ENCODE results near the gene STC2. TPM values are rescaled to one million over a fixed set of nuclear protein-coding genes. Genes with fewer than 3 reads are reported as not detected.

STC2 gene
- polyA plus RNA-seq, 2 of the 4 experiments (the other 2 are of a cell fraction): 45.2 to 46.1 TPM

DNA sequence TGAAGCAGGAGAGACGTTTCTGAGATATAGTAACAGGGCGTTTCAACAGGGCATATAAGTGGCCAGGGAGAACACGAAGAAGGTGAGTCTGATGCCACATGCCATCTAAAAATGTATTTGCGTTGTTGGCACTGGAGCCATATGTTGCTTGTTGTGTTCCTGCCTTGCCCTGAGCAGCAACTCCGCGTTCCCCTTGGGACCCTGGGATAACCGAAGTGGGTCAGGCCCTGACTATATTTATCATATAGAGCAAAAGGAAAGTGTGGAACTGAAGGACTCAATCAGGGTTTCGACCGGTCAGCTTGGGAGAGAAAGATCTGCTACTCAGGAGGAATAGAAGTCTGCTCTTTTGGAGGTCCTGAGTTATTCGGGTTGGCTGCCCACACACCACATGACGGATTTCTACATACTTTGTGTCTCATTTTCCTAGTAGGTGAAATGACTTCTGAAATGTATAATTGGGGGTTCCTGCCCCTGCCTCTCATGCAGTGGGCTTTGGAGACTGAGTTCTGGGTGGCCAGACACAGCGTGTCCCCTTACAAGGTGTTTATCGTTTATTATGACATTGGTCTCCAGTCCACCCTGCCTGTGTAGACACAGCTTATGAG is 3.0 kb downstream of the STC2 start:
- H3K9me3 ChIP-seq: no peaks in the 10 kb centered on the region
- no peak overlapping the region for H3K27ac ChIP-seq
- DNase-seq (ENCODE audit: low read depth in 1 of 2, low spot score in 1 of 2) (no peak), FAIRE-seq (no peak), ATAC-seq (no peak)
- ChIA-PET POLR2A (no interaction called here), CTCF (interaction anchor here (0.8 to 9.5 kb wide), 2 partner anchors 28 to 248 kb away, joined by 3 to 129 read pairs; no protein-coding TSS in a partner anchor)
- peak overlapping the region; percentile 87; the same call in 1 of the 3 replicates for H3K4me3 ChIP-seq
- no peak for TF ChIP-seq RAD21 (conservative IDR thresholded peaks at IDR 0.05 in 1 of 2, IDR thresholded peaks at IDR 0.05 in 1 of 2)
- no peak for TF ChIP-seq ESRRA (IDR thresholded peaks at IDR 0.05; ENCODE audit: borderline replicate concordance, low read length)
- TF ChIP-seq, protein P1, sequence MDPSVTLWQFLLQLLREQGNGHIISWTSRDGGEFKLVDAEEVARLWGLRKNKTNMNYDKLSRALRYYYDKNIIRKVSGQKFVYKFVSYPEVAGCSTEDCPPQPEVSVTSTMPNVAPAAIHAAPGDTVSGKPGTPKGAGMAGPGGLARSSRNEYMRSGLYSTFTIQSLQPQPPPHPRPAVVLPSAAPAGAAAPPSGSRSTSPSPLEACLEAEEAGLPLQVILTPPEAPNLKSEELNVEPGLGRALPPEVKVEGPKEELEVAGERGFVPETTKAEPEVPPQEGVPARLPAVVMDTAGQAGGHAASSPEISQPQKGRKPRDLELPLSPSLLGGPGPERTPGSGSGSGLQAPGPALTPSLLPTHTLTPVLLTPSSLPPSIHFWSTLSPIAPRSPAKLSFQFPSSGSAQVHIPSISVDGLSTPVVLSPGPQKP (IDR thresholded peaks at IDR 0.05; ENCODE audit: low read depth, low read length): no peak
- no peak for TF ChIP-seq EHMT2 (IDR thresholded peaks at IDR 0.05; ENCODE audit: low read depth)
- TF ChIP-seq, protein P2, sequence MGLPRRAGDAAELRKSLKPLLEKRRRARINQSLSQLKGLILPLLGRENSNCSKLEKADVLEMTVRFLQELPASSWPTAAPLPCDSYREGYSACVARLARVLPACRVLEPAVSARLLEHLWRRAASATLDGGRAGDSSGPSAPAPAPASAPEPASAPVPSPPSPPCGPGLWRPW (IDR thresholded peaks at IDR 0.05): no peak
- no peak for TF ChIP-seq ZNF302 (CRISPR knock-in tag; IDR thresholded peaks at IDR 0.05)
- TF ChIP-seq MAFK (IDR thresholded peaks at IDR 0.05; ENCODE audit: partially characterized antibody): no peak
- TF ChIP-seq, protein P3, sequence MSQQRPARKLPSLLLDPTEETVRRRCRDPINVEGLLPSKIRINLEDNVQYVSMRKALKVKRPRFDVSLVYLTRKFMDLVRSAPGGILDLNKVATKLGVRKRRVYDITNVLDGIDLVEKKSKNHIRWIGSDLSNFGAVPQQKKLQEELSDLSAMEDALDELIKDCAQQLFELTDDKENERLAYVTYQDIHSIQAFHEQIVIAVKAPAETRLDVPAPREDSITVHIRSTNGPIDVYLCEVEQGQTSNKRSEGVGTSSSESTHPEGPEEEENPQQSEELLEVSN (IDR thresholded peaks at IDR 0.05; ENCODE audit: borderline replicate concordance, low read depth): no peak
- TF ChIP-seq NFE2L2 (conservative IDR thresholded peaks at IDR 0.05; ENCODE audit: low read length): no peak
- TF ChIP-seq JUNB (IDR thresholded peaks at IDR 0.05): no peak
- TF ChIP-seq, protein P4, sequence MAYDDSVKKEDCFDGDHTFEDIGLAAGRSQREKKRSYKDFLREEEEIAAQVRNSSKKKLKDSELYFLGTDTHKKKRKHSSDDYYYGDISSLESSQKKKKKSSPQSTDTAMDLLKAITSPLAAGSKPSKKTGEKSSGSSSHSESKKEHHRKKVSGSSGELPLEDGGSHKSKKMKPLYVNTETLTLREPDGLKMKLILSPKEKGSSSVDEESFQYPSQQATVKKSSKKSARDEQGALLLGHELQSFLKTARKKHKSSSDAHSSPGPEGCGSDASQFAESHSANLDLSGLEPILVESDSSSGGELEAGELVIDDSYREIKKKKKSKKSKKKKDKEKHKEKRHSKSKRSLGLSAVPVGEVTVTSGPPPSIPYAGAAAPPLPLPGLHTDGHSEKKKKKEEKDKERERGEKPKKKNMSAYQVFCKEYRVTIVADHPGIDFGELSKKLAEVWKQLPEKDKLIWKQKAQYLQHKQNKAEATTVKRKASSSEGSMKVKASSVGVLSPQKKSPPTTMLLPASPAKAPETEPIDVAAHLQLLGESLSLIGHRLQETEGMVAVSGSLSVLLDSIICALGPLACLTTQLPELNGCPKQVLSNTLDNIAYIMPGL (CRISPR knock-in tag; IDR thresholded peaks at IDR 0.05; ENCODE audit: borderline replicate concordance): no peak
- no peak for TF ChIP-seq SREBF2 (IDR thresholded peaks at IDR 0.05)
- no peak for TF ChIP-seq FOSB (CRISPR knock-in tag; IDR thresholded peaks at IDR 0.05)
- TF ChIP-seq MYC (IDR thresholded peaks at IDR 0.05; ENCODE audit: borderline replicate concordance, low read length): no peak
- WGBS (ENCODE audit: missing lambda C conversion rate): 91% methylated on average over 13 of the region's 13 CpGs
- peaks cover 13% of the 10 kb centered on the region for H3K4me1 ChIP-seq
- H3K4me2 ChIP-seq: peak overlapping the region; percentile 86

DNA sequence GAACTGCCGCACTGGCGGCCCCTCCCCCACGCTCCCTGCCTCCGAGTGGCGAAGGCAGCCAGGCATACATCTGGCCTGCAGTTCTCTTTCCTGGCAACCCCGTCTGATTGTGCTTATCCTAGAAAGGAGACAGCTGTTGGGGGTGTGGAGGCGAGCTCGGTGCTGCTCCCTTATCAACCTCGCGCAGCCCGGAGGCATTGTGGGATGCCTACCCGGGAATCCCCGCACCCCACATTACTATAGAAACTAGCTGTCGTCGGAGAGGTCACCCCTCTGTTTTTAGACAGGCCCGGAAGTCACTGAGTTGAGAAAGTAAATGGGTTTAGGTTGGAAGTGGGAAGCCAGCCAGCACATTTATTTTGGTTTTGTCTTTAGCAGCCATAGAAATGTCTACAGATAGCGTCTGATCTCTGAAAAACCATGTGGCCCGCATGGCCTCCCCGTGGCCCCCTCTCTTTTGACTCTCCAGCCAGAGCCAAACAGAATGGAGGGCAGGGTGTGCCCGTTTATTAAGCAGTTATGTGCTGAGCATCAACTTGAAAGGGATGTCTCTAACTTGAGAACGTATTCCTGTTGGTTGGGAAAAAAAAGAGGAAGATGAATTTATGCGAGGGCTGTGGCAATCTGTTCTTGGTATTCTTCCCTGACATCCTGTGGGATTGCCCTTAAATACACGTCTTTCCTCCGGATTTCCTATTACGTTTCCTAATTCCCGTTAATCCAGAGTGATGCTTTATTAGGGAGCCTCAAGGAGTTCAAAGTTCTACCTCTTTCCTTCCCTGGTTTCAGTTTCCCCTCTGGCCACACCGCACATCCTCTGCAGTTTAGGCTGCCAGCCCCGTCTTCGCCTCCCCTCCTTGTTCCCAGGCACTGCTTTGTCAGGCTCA is 3.9 kb downstream of the STC2 start:
- no peak overlapping the region for H3K27ac ChIP-seq
- POLR2A ChIA-PET: interaction anchor here (0.6 kb wide), 1 partner anchor 281 kb away, joined by 4 read pairs; no protein-coding TSS in a partner anchor
- H3K9me3 ChIP-seq: no peaks in the 10 kb centered on the region
- no peak for DNase-seq (ENCODE audit: low read depth in 1 of 2, low spot score in 1 of 2)
- no peak overlapping the region for H3K4me2 ChIP-seq
- WGBS (ENCODE audit: missing lambda C conversion rate): 88% methylated on average over 29 of the region's 29 CpGs
- FAIRE-seq: no peak
- ATAC-seq: no peak
- H3K4me1 ChIP-seq: peaks cover 8% of the 10 kb centered on the region; the same call in 2 of the 3 replicates
- H3K4me3 ChIP-seq: no peak overlapping the region
- CTCF ChIA-PET: interaction anchor here (0.8 to 9.5 kb wide), 2 partner anchors 27 to 249 kb away, joined by 3 to 129 read pairs; no protein-coding TSS in a partner anchor
- no peak for TF ChIP-seq RCOR1 (IDR thresholded peaks at IDR 0.05; ENCODE audit: low read depth, low read length)
- no peak for TF ChIP-seq KDM5A (IDR thresholded peaks at IDR 0.05)
- no peak for TF ChIP-seq HDAC2 (IDR thresholded peaks at IDR 0.05)
- TF ChIP-seq, protein P3 (IDR thresholded peaks at IDR 0.05; ENCODE audit: borderline replicate concordance, low read depth): no peak
- TF ChIP-seq JUNB (IDR thresholded peaks at IDR 0.05): no peak
- no peak for TF ChIP-seq BHLHE40 (IDR thresholded peaks at IDR 0.05; ENCODE audit: low read depth, low read length)

All from A549 (cell line).